Occipital lobe (tissue), 2 donors: ENCODE measurements around the gene TNS3. TPM values are rescaled to one million over a fixed set of nuclear protein-coding genes. Genes with fewer than 3 reads are reported as not detected.

ENCODE experiments used
- DNase-seq: peaks from one replicate; lab custom pipeline; 2025; lab: John Stamatoyannopoulos, UW
- total RNA-seq: library from RNA; depleted of rRNA; stranded (reverse); fragments of >200 nt; gene quantifications from one replicate; pipeline ENCODE4 v1.2.3, GENCODE V29; 2014

The TNS3 gene
- total RNA-seq, 1 donor from 2014 or later: 7.5 TPM

DNA sequence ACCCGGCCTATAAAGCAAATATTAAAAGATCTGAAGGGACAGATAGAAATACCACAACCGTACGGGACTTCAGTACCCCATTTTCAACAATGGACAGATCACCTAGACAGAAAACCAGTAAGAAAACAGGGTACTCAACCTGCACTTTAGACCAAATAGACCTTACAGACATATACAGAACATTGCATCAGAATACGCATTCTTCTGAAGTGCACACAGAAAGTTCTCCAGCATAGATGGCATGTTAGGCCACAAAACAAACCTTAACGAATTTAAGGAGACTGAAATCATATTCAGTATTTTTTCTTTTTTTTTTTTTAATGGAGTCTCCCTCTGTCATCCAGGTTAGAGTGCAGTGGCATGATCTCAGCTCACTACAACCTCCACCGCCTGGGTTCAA lies 151.5 kb downstream of the TNS3 start:
- DNase-seq: no peak

DNA sequence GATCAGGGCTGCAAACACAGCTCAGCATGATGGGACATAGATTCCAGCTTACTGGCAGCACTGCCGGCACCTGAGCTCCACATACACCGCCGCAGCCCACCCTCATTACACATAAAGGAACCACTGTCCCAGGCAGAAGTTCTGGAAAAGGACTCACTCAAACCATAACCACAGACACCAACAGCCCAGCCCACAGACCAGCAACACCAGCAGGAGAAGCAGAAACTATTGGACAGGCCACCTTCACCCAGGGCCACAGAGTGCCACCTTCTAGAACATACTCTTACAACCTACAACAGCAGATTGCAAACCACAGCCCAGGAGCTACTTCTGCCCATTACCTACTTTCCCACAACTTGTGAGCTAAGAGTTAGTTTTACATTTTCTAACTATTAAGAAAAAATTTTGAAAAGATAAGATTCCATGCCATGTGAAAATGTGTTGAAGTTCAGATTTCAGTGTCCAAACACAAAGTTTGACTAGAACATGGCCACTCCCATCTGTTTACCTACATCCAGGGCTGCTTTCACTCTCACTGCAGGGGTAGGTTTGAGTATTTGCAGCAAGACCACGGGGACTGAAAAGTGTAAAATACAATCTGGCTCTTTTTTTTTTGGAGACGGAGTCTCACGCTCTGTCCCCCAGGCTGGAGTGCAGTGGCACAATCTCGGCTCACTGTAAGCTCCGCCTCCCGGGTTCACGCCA lies 153.0 kb downstream of the TNS3 start:
- DNase-seq: no peak

DNA sequence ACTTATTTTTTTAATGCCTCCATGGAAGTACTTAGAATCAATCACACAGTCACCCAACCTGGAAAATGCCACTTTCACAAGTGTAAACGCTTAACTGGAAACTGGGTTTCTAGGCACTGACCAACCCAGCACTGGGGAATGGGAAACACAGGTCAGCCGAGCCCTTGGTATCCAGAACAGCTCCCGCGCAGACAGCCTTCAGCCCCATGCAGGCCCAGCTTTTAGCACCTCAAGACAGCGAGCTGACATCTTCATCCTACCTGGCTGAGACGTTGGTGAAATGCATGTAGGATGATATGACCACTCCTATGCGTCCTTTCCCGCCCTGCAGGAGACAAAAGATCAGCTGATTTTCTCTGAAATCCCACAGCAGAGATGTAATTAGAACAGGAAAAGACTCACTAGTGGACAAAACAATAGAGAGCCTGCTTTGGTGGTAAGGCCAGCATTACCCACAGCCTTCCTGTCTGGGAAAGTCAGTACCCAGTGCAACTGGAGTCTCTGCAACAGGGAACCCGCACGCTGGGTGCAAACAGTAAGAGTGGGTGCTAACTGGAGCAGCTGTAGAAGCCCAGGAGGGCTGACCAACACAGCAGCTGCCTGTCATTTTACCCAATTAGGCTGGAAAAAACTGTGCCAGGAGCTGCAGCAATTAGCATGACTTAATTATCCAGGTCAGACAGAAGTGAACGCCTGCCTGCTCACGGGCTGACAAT lies 153.7 kb downstream of the TNS3 start:
- DNase-seq: no peak

DNA sequence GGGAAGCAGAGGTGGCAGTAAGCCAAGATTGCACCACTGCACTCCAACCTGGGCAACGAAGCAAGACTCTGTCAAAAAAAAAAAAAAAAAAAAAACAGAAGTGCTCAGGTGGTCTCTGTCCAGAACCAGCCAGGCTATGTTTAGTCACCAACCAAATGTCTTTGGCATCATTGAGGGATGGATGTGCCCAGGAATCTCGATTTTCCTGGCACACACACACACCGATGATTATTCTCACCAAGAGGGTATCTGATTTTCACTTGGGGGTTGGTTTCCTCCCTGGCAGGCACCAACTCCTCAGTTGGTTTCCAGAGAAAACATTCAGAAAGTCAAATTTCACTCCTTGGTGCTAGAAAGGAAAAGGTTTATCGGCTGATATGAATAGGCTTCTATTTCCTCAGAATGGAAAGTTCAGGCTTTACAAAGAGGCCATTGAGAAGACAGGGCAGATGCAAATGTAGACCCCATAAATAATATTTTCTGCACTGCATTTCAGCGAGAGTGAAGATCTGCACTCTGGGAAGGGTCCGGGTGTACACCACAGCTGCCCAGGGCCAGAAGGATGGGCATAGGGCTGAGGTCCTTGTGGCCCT lies 154.8 kb downstream of the TNS3 start:
- DNase-seq: no peak

GRCh38 chr7:47424523-47424922 lies 157.4 kb downstream of the TNS3 start:
- DNase-seq: no peak

DNA sequence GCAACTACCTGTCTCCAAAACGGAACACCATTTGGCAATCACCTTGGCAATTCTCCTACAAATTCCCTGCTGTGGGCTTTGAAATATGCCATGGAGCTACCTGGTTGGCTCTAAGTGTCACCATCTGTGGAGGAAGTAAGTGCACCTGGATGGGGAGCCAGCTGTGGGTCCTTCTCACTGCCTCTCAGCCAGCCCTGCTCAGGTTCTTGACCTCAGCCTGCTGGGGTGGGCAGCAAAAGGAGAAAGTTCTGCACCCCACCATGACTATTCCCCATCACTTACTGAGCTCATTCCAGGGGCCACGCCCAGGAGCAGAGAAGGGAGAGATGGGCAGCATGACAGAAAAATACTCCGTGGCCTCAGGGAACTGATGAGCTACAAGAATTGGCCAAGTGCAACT lies 158.7 kb downstream of the TNS3 start:
- no peak for DNase-seq

DNA sequence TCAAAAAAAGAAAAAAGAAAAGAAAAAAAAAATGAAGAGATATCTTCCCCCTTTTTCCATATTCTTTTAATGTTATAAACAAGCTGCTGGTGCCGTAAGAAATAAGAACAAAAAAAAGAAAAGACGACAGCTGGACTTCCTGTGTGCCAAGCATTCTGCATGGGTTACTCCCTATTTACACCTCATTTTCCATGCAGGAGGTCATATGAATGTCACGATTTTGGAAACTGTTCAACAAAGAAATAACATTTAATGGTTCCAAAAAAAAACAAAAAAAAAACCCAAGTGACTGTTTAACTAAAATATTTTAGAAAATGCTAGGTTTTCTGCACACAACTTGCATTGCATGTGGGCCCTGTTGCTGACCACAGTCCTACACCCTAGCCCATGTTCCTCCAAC lies 159.3 kb downstream of the TNS3 start:
- DNase-seq: no peak

GRCh38 chr7:47421456-47421855 lies 160.5 kb downstream of the TNS3 start:
- no peak for DNase-seq

- DNase-seq: no peak
These were observed 161.7 kb downstream of the TNS3 start for GRCh38 chr7:47420122-47420780.

DNA sequence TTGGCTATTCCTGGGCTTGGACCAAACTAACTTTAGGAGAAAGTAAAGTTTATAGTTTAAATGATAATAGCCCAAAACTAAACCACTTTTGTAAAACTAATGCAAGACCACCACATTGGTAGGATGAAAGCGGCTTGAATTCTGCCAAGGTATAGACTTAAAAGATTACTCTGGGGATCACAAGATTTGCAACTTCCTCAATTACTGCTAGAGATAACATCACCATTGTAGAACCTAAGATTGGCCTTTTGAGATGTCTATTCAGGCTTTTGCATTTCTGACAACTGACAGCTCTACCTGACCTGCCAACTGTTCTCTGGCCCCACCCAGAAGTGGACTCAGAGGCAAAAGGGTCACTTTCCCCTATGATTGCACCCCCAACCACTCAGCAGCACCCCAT lies 162.4 kb downstream of the TNS3 start:
- DNase-seq: no peak

DNA sequence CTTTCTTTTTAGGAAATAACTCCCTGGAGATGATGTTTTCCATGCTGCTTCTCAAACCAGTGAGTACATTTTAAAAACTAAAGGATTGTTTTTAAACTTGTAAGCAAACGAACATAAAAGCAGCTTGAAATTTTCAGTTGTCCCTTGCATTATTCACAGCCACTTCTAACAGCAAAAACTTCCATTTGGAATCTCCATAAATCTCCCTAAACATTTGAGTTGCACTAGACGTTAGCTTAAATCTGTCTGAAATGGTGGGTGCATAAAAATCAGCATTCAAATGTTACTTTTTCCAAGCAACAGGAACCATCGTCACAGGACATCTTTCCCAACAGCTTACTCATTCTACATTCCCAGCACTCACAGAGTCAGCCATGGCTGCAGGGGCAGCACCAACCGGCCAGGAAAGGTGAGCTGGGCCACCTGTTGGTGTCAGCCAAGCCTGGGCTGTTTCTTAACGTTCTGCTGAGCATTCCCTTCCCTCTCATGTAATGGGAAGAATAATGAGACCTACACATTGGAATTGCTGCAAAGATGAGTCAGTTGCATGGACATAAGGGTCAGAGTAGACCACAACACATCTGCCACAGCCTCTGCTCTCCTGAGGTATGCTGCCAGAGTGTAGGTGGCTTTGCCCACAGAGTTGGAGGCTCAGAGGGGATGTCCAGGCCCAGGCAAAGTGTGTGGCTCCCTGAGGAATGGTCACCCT lies 163.2 kb downstream of the TNS3 start:
- no peak for DNase-seq

- DNase-seq: no peak
These were observed 165.1 kb downstream of the TNS3 start for GRCh38 chr7:47416492-47417480.

- DNase-seq: no peak
These were observed 166.3 kb downstream of the TNS3 start for GRCh38 chr7:47415318-47416212.

GRCh38 chr7:47414342-47415317 lies 167.3 kb downstream of the TNS3 start:
- no peak for DNase-seq

DNA sequence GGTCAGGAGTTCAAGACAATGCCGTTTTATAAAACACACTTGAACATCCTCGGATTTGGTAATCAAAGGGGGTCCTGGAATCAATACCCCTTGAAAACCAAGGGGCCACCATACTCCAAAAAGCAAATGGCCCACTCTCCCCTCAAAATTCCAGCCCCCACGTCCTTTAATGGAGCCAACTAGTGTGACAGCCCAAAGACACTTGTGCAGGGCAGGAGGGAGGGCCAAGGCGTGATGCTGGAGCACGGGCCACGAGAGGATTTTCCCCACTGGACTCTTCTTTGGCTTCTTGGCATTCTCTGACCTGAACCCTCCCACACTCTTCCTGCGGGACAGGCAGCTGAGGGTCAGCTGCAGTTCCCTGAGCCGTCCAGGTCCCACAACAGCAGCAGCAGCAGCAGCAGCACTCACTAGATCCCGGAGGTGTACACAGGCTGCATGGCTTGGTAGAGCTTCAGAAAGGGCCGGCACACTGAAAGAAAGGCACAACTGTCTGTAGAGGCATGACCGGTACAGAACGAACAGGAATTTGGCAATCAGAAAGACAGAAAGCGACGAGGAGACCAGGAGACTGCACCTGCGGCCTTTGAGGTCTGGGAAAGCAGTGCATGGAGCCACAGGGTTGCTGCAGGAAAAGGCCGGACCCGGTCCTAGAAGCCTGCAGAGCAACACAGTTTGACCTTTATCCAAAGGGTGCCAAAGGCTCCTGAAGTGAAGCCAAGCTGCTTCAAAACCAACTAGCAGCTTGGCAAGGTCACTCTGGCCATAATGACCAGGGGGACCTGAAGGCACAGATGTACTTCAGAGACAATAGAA lies 168.2 kb downstream of the TNS3 start:
- no peak for DNase-seq

DNA sequence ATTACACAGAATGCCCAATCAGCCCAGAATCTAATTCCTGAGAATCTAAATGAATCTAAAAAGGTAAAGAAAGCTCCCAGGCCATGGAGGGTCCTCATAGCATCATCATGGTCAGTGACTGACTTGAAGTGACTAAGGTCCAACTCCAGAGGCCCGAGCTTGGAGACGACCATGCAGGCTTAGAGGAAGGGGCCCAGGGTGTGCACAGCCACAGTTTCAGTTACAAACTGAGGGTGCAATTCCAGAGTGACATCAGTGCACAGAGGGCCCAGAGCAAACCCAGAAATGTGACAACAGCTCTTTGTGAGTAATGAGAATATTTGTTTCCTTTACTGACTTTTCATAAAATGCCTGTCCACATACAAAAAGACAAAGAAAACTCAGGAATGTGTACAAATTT lies 170.0 kb downstream of the TNS3 start:
- DNase-seq: no peak

DNA sequence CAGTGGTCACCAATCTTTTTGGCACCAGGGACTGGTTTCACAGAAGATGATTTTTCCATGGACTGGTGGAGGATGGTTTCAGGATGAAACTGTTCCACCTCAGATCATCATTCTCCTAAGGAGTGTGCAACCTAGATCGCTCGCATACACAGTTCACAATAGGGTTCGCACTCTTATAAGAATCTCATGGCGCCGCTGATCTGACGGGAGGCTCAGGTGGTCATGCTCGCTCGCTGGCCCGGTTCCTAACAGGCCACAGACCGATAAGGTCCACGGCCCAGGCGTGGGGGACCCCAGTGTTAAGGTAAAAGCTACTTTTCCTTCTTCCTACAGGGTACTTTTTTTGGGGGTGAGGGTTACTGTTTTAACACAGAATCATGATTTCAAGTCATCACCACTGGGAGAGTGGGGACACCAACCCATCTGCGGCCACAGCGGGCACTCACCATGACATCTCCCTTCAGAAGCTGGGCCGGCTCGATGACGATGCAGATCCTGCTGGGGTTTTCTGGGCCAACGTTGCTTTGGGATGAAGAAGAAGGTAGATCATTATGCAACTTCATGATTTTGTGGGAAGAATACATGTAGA lies 170.5 kb downstream of the TNS3 start:
- DNase-seq: no peak
